Parathyroid adenoma (tissue), 2 donors: ENCODE data around the gene CLN5.

Experiments
- H2AFZ ChIP-seq: fragments of 300-600 bp; sonication (generic); one replicate; pipeline ENCODE4 v1.7.0; 2017; ENCODE audit warnings: antibody characterized with exemption, mild to moderate bottlenecking
- H3K27ac ChIP-seq: fragments of 300-600 bp; sonication (generic); one replicate; pipeline ENCODE4 v1.7.0; 2017
- H3K27me3 ChIP-seq: fragments of 300-600 bp; sonication (generic); one replicate; pipeline ENCODE4 v1.7.0; 2017; ENCODE audit warnings: low read length; ENCODE audit not compliant: control insufficient read depth, insufficient read depth
- H3K36me3 ChIP-seq: fragments of 300-600 bp; sonication (generic); one replicate; pipeline ENCODE4 v1.7.0; 2017; ENCODE audit warnings: low read length; ENCODE audit not compliant: control insufficient read depth, insufficient read depth
- H3K4me1 ChIP-seq: fragments of 300-600 bp; sonication (generic); one replicate; pipeline ENCODE4 v1.7.0; 2017; ENCODE audit warnings: control low read depth
- H3K4me2 ChIP-seq: fragments of 300-600 bp; sonication (generic); one replicate; pipeline ENCODE4 v1.7.0; 2017; ENCODE audit warnings: low read length
- H3K4me3 ChIP-seq: fragments of 300-600 bp; sonication (generic); one replicate; pipeline ENCODE4 v1.7.0; 2017; ENCODE audit warnings: low read depth, low read length
- H3K79me2 ChIP-seq: fragments of 300-600 bp; sonication (generic); one replicate; pipeline ENCODE4 v1.7.0; 2017; ENCODE audit warnings: control low read depth
- H3K9ac ChIP-seq: fragments of 300-600 bp; sonication (generic); one replicate; pipeline ENCODE4 v1.7.0; 2017; ENCODE audit warnings: mild to moderate bottlenecking
- H3K9me3 ChIP-seq: fragments of 300-600 bp; sonication (generic); one replicate; pipeline ENCODE4 v1.7.0; 2017; ENCODE audit warnings: low read length; ENCODE audit not compliant: control insufficient read depth
- CTCF ChIP-seq: fragments of 300-600 bp; sonication (generic); IDR thresholded peaks from one replicate; pipeline ENCODE4 v1.7.0; 2017; ENCODE audit warnings: antibody characterized with exemption, mild to moderate bottlenecking
- donor health status: primary hyperparathyroidism.

The CLN5 gene

DNA sequence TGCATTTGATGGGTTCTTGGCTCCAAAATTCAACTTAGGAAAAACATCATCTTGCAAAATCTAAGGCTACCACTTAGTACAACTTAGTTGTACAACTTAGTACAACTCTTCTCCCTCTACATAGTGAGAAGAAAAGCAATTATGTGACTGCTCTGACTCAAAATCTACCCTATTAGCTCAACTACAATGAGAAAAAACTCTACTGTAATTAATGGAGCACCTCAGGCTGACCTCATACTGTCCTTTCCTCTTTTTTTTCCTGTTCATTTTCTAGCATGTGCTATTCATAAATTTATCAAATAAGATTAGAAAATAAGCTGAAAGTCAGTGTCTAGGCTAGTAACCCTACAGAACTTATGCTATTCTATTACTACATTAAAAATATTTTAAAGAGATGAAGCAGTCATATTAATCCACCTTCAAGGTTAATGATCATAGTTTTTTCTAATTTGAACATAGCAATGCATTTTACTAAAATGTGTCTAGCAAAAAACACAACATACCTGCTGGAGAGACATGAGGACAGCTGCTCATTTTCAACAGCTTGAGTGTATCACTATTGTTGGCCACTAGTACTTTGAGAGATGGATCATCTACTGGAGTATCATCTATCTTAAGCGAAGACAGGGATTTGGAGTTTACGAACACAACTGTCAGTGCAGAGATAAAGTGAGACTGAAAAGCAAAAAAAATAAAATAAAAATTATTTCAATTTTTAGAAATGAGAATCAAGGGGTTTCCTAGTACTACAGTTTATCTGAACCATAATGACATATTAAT is 23.2 kb downstream of the CLN5 start:
- no peaks in the 10 kb centered on the region for H3K27me3 ChIP-seq
- H3K4me1 ChIP-seq = no peaks in the 10 kb centered on the region
- no peak for TF ChIP-seq CTCF
- H3K9me3 ChIP-seq = no peaks in the 10 kb centered on the region
- H3K4me3 ChIP-seq = no peak overlapping the region
- H2AFZ ChIP-seq = no peak overlapping the region
- no peak overlapping the region for H3K9ac ChIP-seq
- no peak overlapping the region for H3K27ac ChIP-seq
- H3K4me2 ChIP-seq = no peak overlapping the region
- H3K79me2 ChIP-seq = peaks cover 4% of the 10 kb centered on the region
- H3K36me3 ChIP-seq = peaks cover 3% of the 10 kb centered on the region

DNA sequence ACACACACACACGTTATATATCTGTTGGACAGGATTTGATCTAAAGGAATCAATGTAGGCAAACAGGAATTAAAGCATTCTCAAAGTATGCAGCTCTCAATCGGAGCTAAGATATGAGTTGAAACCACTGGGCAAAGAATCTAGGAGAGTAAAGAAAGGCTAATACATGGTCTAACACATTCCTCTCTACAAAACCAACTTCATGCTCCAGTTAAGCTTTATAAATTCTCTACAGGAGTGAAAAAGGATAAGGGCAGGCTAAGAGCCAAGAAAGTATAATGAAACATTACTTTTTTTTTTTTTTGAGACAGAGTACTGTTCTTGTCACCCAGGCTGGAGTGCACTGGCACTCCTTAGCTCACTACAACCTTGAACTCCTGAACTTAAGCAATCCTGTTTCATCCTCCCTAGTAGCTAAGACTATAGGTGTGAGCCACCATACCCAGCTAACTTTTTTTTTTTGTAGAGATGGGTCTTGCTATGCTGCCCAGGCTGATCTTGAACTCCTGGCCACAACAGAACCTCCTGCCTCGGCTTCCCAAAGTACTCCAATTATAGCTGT is 24.5 kb downstream of the CLN5 start:
- Histone ChIP-seq H3K27me3 (no peaks in the 10 kb centered on the region), H2AFZ (no peak overlapping the region), H3K4me1 (no peaks in the 10 kb centered on the region), H3K79me2 (peaks cover 4% of the 10 kb centered on the region), H3K4me3 (no peak overlapping the region), H3K36me3 (peaks cover 3% of the 10 kb centered on the region), H3K27ac (no peak overlapping the region), H3K9me3 (no peaks in the 10 kb centered on the region), H3K9ac (no peak overlapping the region), H3K4me2 (peak overlapping the region; percentile 42)
- no peak for TF ChIP-seq CTCF

DNA sequence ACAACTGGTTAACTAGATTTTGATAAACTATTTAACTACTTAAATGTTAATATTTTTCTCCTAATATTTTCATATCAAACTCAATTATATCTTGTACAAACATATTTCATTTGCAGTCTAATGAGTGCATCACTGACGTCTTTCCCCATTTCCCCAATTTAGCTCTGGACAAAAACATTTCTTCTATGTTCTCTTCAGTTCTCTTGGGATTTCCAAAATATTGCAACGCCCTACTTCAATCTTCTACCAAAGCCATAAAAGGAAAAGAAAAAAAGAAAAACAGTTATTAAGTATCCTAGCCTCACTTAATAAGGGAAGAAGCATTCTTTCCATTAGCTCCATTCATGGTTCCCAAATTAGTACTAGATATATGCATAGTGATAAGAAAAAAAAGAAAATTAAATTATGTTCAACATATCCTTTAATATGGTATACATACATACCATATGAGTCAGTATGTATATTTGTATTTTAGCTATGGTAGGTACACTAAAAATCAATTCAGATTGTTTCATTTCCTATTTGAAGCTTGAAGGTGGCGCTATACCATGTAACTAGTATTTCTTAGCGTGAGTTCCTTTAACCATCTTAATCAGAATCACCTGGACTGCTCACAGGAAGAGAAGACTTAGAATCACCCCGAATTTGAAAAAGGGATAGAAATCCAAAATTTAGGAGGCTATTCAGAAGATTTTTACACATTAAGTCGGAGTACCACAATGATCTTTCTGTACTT is 25.2 kb downstream of the CLN5 start:
- Histone ChIP-seq H3K4me2 (no peak overlapping the region), H3K27me3 (no peaks in the 10 kb centered on the region), H3K4me1 (no peaks in the 10 kb centered on the region), H3K27ac (no peak overlapping the region), H2AFZ (no peak overlapping the region), H3K36me3 (peaks cover 3% of the 10 kb centered on the region), H3K9me3 (no peaks in the 10 kb centered on the region), H3K4me3 (no peak overlapping the region), H3K79me2 (peaks cover 4% of the 10 kb centered on the region), H3K9ac (no peak overlapping the region)
- TF ChIP-seq CTCF = no peak

GRCh38 chr13:77019756-77020155 is 27.9 kb downstream of the CLN5 start:
- Histone ChIP-seq H3K4me3 (no peak overlapping the region), H3K4me1 (no peaks in the 10 kb centered on the region), H3K79me2 (peaks cover 8% of the 10 kb centered on the region), H3K9ac (no peak overlapping the region), H2AFZ (no peak overlapping the region), H3K27me3 (no peaks in the 10 kb centered on the region), H3K27ac (no peak overlapping the region), H3K4me2 (no peak overlapping the region), H3K36me3 (peaks cover 3% of the 10 kb centered on the region), H3K9me3 (no peaks in the 10 kb centered on the region)
- TF ChIP-seq CTCF = no peak
